HG02588 (cell line): ENCODE measurements around the gene RNF126.
"Not testable (repeated sequence)": the region's sequence is repeated elsewhere in the genome, so short reads cannot be mapped to it uniquely, and the experiment has no call there.

Source experiments
- ATAC-seq: cut with Tn5 transposase; IDR thresholded peaks from one replicate; pipeline ENCODE4 v1.9.1; 2021; ENCODE audit warnings: mild to moderate bottlenecking, moderate library complexity; ENCODE audit not compliant: unreplicated experiment

RNF126 gene

GRCh38 chr19:662962-663681 lies at the start of gene RNF126:
Gene RNF126, minus strand, starts transcription at chr19:663214. Its CDS starts 93 bp downstream, at chr19:663121.
- ATAC-seq: peak; percentile 47

- no peak for ATAC-seq
These were observed 48.2 kb upstream of the RNF126 start for GRCh38 chr19:711254-711653.

GRCh38 chr19:710767-711166 lies 47.8 kb upstream of the RNF126 start:
- ATAC-seq: no peak

GRCh38 chr19:709965-710571 lies 47.1 kb upstream of the RNF126 start:
- no peak for ATAC-seq

GRCh38 chr19:709196-709964 lies 46.4 kb upstream of the RNF126 start:
- no peak for ATAC-seq

DNA sequence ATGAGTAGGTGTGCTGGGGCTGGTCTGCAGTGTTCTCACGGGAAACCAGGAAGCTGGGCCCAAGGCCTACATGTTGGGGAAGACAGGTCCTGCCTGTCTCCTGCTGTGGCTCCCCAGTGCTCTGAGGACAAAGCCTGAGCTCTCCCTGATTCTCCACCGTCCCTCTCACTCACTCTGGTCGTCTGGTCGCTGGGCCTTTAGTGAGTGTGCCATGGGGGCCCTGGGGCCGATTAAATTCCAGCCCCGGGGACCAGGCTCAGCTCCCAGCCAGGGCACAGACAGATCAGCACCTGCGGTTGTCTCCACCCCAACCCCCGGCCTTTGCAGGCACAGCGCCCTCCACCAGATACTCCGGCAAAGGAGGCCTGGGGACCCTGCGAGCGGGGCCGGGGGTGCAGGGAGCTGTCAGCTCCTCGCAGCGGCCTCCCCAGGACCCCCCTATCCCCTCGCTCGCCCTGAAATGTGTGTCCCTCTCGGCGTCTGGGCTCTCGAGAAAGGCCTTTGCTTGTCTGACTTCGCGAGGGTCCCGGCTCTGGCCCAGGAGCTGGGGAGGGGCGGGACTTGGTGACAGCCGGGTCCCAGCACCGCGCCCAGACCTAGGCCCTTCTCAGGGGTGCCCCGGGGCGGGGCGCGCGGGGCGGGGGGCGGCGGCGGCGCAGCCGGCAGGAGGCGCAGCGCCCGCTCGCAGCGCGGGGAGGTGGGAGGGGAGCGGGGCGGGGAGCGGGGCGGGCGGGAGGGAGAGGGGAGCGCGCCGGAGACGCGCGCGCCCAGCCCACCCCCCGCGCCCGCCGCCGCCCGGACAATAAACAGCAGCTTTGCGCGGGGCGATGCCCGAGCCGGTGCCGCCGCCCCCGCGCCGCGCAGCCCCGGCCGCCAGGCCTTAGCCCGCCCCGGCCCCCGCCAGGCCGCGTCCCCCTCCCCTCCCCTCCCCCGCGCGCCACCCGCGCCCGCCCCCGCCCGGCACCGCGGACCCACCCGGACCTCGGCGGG lies 45.4 kb upstream of the RNF126 start, which contains the start of gene PALM:
Gene PALM, plus strand, starts transcription at position 782 of the 990 bp plus-strand sequence. CDS start 212 bp downstream, outside the sequence.
- no peak for ATAC-seq

- no peak for ATAC-seq
These were observed 41.4 kb upstream of the RNF126 start for GRCh38 chr19:704447-704741.

GRCh38 chr19:703651-704446 lies 40.8 kb upstream of the RNF126 start:
- no peak for ATAC-seq

- ATAC-seq: no peak
These were observed 40.3 kb upstream of the RNF126 start for GRCh38 chr19:703329-703650.

GRCh38 chr19:702847-703246 lies 39.8 kb upstream of the RNF126 start:
- ATAC-seq: not testable (repeated sequence)

DNA sequence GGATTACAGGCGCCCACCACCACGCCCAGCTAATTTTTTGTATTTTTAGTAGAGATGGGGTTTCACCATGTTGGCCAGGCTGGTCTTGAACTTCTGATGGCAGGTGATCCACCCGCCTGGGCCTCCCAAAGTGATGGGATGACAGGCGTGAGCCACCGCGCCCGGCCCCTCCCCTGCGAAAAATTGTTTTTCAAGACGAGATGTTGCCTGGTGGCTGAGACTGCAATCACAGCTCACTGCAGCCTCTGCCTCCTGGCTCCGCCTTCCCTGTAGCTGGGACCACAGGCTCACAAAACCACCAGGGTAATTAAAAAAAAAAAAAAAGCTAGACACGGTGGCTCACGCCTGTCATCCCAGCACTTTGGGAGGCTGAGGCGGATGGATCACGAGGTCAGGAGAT lies 36.9 kb upstream of the RNF126 start:
- ATAC-seq: not testable (repeated sequence)

DNA sequence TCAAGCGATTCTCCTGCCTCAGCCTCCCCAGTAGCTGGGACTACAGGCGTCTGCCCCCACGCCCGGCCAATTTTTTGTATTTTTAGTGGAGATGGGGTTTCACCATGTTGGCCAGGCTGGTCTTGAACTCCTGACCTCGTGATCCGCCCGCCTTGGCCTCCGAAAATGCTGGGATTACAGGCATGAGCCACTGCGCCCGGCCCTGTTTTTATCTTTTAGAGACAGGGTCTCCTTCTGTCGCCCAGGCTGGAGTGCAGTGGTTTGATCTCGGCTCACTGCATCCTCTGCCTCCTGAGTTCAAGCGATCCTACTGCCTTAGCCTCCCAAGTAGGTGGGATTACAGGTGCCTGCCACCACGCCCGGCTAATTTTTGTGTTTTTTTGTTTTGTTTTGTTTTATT lies 35.5 kb upstream of the RNF126 start:
- ATAC-seq: not testable (repeated sequence)

DNA sequence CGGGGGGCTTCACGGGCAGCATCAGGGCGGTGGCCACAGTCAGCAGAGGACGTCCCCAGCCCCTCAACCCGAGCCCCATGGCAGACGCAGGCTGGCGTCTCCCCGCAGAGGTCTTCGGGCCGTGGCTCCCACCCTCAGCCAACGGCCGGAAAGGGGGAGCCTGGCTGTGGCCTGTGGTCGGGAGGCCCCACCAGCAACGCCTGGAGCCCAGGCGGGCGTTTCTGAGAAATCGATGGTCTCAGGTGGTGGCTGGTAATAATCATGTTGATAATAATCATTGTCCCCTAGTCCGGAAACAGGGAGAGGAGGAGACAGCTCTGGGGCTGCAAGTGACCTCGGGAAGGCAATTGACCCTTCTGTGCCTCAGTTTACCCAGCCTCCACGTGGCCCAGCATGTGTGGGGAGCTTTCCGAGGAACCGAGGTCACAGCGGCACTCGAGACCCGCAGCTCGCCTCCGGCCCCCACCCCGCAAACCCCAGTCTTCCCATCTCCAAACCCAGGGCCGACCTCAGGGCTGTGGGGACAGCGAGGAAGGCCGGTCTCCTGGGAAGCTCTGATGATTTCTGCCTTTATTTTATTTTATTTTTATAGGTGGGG lies 32.4 kb upstream of the RNF126 start, which contains the start of gene PRSS57:
Gene PRSS57, minus strand, starts transcription at position 101 of the 598 bp plus-strand sequence. Its CDS starts 22 bp downstream, at position 79.
- no peak for ATAC-seq

- no peak for ATAC-seq
These were observed 31.7 kb upstream of the RNF126 start for GRCh38 chr19:694481-695351.

- ATAC-seq: no peak
These were observed 27.2 kb upstream of the RNF126 start for GRCh38 chr19:690203-690602.

DNA sequence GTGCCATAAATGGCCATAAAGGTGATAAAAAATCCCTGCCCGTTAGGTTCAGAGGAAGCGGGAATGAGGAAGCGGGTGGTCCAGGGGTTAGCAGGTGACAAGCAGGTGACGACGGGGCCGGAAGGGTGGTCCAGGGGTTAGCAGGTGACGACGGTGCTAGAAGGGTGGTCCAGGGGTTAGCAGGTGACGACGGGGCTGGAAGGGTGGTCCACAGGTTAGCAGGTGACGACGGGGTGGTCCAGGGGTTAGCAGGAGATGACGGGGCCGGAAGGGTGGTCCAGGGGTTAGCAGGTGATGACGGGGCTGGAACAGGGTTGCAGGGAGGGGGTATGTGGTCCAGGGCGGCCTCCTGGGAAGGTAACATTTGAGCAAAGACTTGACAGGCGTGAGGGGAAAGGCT lies 26.0 kb upstream of the RNF126 start:
- ATAC-seq: no peak

GRCh38 chr19:688214-688613 lies 25.2 kb upstream of the RNF126 start:
- no peak for ATAC-seq

DNA sequence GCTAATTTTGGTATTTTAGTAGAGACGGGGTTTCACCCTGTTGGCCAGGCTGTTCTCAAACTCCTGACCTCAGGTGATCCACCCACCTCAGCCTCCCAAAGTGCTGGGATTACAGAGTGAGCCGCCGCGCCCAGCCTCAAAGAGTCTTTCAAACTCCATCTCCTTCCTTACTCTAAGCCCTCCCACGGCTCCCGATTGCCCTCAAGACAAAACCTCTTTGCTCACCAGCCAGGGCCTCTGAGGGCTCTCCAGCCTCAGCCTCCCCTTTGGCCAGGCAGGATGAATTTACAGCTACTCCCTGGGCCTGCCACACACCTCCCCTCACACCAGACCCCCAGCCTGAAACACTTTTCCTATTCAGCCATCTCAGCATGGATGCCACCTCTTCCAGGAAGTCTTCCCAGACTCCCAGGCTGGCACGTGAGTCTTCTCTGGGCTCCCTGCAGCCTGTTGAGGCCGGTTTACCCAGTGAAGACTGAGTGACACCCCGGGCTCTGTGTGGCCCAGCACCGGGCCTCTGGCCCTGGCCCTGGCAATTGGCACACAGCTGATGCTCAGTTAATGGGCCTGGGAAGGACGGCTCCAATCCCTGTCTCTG lies 24.7 kb upstream of the RNF126 start:
- ATAC-seq: no peak
